Measurements from ENCODE around the gene LUC7L.
"Not testable (repeated sequence)": the region's sequence is repeated elsewhere in the genome, so short reads cannot be mapped to it uniquely, and the experiment has no call there.

Gene LUC7L

DNA sequence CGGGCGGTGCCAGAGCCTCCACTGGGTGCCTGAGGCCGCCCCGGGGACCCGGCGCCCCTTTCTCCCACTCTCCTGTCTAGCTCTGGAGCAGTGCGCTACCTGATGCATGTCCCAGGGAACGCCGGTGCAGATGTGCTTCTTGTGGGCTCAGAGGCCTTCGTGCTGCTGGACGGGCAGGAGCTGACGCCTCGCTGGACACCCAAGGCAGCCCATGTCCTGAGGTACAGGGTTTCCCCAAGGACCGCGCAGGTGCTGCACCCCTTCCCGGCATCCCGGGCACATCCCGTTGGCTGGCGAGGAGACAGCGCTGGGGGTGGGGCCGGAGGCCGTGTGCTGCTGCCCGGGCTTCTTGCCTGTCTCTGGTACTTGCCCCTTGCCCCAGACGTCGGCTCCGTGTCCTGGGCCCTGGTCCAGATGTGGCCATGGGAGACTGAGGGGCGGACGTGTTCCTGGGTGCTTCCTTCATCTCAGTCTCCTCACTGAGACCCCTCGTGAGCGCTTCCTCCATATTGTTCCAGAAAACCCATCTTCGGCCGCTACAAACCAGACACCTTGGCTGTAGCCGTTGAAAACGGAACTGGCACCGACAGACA, 34.0 kb upstream of the LUC7L start:
- no peak for DNase-seq

DNA sequence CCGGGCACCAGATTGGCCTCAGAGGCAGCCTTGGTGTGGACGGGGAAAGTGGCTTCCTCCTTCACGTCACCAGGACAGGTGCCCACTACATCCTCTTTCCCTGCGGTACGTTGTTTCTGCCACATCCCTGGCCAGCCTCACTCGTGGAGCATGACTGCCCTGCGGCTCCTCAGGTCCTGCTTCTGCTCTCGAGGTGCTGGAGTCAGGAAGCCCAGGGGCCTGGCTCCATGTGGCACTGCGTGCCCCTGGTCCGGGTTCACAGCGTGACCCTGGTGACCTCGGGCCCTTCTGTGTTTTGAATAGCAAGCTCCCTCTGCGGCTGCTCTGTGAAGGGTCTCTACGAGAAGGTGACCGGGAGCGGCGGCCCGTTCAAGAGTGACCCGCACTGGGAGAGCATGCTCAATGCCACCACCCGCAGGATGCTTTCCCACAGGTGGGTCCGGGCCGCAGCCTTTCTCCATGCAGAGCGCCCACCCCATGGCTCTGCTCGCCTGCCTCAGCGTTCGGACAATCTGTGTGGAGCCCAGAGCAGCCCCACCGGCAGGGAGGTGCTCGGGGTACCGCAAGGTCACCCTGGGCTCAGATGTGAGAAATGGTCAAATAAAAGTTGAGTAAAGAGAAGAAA, 33.0 kb upstream of the LUC7L start:
- DNase-seq = no peak

- DNase-seq = no peak
Observed at GRCh38 chr16:261031-261691, 31.9 kb upstream of the LUC7L start.

DNA sequence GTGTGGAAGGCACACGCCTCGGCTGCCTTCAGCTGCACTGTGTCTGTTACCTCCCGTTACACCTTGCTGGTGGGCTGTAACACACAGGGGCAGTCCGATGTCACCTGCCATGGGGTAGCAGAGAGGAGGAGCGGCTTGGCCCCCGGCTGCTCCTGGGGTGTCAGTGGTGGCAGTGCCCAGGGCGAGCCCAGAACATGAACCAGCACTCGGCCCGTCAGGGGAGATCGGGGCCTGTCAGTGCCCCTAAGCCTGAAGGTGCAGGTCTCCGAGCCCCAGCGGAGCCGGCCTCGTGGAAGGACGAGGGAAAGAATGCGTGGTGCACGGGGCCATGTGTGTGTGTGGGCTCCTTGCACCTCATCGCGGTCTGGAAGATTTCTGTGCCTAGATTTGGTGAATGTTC, 31.1 kb upstream of the LUC7L start:
- no peak for DNase-seq

GRCh38 chr16:259814-260253, 30.6 kb upstream of the LUC7L start:
- no peak for DNase-seq

- no peak for DNase-seq
Observed at GRCh38 chr16:259226-259625, 30.0 kb upstream of the LUC7L start.

DNA sequence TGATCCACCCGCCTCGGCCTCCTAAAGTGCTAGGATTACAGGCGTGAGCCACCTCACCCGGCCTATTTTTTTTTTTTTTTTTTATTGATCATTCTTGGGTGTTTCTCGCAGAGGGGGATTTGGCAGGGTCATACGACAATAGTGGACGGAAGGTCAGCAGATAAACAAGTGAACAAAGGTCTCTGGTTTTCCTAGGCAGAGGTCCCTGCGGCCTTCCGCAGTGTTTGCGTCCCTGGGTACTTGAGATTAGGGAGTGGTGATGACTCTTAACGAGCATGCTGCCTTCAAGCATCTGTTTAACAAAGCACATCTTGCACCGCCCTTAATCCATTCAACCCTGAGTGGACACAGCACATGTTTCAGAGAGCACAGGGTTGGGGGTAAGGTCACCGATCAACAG, 28.8 kb upstream of the LUC7L start:
- DNase-seq = not testable (repeated sequence)

- no peak for DNase-seq
Observed at GRCh38 chr16:255183-255582, 25.9 kb upstream of the LUC7L start.

DNA sequence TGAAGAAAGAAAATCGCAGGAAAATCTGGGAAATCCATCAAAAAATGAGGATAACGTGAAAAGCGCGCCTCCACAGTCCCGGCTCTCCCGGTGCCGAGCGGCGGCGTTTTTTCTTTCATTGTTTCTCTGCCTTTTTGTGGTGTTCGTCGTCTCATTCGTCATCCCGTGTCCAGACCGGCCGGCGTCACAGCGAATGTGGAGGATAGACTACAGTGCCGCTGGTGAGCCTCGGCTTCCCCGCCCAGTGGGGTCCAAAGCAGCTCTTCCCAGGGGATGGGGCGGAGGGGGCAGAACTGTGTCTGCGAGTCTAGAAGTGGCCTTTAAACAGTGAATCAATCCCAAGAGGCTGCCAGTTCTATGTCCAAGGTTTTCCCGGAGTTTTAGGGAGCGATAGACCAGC, 25.2 kb upstream of the LUC7L start:
- DNase-seq = no peak

GRCh38 chr16:253833-254232, 24.6 kb upstream of the LUC7L start:
- DNase-seq = no peak

- DNase-seq = no peak
Observed at GRCh38 chr16:252366-253337, 23.4 kb upstream of the LUC7L start.

- no peak for DNase-seq
Observed at GRCh38 chr16:249431-249830, 20.2 kb upstream of the LUC7L start.

- no peak for DNase-seq
Observed at GRCh38 chr16:247027-247426, 17.8 kb upstream of the LUC7L start.

DNA sequence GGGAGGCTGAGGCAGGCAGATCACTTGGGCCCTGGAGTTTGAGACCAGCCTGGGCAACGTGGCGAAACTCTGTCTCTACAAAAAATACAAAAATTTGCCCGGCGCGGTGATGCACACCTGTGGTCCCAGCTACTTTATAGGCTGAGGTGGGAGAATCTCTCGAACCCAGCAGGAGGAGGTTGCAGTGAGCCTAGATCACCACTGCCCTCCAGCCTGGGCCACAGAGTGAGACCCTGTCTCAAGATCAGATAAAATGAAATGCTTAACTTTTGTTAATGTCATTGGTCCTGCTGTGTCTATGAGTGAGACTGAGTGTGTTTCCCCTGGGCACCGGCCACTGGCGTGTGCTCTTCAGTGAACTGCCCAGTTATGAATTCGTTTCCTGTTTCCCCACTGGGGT, 15.9 kb upstream of the LUC7L start:
- DNase-seq = no peak

DNA sequence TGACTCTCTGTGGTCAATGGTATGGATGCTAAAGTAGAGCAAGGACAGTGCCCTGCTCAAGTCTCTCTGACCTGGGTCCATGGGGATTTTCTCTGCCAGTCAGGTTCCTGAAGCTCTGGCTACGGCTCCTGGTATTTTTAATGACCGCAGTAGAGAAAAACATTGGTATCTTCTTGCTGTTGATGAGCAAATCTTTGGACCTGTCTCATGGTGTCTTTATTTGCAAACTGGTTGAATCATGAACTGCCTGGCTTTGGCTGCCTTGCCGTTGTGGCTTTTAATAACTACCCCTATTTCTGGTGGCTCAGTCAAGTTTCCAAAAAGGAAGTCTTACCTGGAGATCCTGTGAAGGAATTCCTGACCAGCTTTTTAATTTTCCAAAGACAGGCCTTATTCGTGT, 14.1 kb upstream of the LUC7L start:
- DNase-seq = no peak

GRCh38 chr16:242281-242680, 13.0 kb upstream of the LUC7L start:
- no peak for DNase-seq

DNA sequence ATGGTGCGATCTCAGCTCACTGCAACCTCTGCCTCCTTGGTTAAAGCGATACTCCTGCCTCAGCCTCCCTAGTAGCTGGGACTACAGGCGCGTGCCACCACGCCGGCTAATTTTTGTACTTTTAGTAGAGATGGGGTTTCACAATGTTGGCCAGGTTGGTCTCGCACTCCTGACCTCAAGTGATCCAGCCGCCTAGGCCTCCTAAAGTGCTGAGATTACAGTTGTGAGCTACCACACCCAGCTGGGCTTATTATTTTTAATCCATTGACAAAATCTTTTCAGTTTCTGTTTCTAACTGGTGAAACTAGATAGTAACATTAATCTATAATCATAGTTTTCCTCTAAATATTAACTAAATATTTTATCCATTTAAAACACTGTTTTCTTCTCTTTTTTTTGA, 11.3 kb upstream of the LUC7L start:
- DNase-seq = no peak

- no peak for DNase-seq
Observed at GRCh38 chr16:239948-240277, 10.7 kb upstream of the LUC7L start.

GRCh38 chr16:234468-235305, 5.4 kb upstream of the LUC7L start, which contains the start of gene FAM234A:
TSS of gene FAM234A (plus strand) at chr16:234821. CDS start at chr16:254414, 19,593 bp downstream.
- DNase-seq = peak; percentile 95

DNA sequence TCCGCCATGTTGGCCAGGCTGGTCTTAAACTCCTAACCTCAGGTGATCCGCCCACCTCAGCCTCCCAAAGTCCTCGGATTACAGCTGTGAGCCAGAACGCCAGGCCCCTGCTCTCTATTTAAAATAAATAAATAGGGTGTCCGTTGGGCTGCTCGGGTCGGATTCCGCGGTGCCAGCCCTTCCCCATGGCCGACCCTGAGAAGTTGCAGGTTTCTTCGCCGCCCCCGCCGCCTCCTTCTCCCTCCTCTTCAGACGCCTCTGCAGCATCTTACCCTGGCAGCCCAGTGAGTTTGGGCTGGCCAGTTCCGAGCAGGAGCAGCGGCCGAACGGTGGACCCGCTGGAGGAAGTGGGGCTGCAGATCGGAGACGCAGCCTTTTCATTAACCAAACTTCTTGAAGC, 1.7 kb upstream of the LUC7L start:
- DNase-seq = no peak

DNA sequence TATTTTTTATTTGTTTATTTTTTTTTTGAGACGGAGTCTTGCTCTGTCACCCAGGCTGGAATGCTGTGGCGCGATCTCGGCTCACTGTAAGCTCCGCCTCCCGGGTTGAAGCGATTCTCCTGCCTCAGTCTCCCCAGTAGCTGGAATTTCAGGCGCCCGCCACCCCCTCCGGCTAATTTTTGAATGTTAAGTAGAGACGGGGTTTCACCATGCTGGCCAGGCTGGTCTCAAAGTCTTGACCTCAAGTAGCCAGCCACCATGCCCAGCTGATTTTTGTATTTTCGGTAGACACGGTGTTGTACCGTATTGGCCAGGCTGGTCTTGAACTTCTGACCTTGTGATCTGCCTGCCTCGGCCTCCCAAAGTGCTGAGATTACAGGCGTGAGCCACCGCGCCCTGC, 1.1 kb upstream of the LUC7L start:
- DNase-seq = not testable (repeated sequence)

GRCh38 chr16:229731-230281, 557 bp upstream of the LUC7L start:
- no peak for DNase-seq
